NCI-H1694 treated with DMSO at 0.1 percent for 48 hours (cell line): ENCODE measurements around the gene USP6NL.

Experiments
- DNase-seq: peaks from one replicate; lab custom pipeline; 2025; lab: John Stamatoyannopoulos, UW

Gene USP6NL

DNA sequence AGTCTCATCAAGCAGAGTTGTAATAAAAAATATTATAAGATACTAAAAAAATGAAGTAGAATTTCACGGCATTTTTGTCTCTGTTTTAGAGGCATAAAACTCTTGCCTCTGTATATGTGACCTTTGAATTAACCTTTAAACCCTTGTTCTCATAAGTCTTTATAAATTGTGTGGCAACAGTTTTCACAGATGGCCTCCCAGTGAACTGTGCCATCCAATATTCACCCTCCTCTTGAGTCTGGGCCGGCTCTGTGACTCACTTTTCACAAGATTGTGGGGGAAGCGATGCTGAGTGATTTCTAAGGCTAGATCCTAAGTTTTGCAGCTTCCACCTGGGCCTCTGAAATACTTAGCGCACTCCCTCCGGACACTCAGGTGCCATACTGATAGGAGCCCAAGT, 4.6 kb upstream of the USP6NL start:
- DNase-seq: no peak

DNA sequence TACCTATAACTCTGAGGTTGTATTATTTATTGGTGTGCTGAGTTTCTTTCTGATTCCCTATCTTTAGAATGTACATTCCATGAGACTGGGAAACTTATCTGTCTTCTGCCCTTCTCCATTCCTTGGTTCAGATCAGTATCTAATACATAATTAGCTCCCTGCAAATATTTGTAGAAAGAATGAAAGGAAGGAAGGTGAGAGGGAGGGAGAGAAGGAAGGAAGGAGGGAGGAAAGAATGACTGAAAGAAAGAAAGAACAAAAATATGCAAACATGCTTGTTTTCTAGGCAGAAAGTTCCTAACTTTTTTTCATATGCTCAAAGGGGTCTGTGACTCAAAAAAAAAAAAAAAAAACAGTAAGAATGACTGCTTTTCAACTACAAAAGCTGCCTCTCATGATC, 3.9 kb upstream of the USP6NL start:
- no peak for DNase-seq

DNA sequence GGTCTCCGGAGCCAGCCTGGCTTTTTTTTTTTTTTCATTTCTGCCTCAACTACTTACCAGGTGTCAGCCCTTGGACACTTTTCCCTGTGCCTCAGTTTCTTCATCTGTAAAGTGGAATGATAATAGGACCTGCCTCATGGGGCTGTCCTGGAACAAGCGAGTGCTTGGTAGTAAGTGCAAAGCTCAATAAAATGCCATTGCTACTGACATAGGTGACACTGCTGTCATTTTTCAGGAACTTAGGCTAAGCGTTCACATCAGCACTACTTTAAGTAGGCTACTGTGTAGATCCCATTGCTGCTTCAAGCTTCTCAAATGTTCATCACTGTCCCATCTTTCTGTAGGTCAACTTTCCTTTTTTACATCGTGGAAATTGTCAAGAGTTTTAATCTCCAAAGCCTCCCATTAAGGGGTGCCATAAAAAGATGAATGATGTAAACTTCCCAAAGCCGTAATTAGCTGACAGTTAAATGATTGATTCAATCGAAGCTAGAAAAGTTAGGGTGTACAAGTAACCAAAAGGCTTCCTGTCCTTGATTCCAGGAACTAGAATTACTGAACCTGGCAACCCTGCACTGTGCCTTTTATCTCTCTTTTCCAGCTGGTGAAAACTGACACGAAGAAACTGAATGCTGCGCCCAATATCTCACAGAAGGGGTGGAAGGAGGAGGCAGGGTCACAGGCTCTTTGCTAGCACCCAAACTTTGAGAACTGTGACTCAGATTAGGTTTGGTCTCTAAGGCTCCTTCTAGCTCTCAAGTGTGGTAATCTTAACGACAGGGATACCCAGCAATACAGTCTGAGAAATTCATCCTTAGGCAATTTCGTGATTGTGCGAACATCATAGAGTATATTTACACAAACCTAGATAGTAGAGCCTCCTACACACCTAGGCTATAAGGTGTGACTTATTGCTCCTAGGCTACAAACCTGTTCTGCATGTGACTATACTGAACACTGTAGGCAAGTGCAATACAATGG, 861 bp upstream of the USP6NL start:
- no peak for DNase-seq

DNA sequence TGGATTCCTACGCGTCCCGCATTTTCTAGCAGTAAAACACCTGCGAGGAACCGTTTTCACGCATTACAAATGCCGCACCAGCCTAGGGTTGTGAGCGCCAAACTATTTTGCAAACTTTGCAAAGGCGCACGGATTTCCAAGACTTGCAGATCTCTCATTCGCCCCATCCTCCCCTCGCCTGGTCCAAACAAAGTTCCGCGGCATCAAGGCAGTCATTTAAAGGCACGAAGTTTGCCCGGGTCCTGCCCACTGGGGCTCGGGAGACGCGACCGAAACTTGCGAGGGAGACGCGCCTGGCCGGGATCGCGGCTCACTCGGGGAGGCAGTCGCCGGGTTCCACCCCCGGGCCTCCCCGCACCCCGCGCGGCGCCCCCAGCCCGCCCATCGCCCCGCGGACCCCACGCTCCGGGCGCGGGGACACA, 613 bp downstream of the USP6NL start:
- no peak for DNase-seq

DNA sequence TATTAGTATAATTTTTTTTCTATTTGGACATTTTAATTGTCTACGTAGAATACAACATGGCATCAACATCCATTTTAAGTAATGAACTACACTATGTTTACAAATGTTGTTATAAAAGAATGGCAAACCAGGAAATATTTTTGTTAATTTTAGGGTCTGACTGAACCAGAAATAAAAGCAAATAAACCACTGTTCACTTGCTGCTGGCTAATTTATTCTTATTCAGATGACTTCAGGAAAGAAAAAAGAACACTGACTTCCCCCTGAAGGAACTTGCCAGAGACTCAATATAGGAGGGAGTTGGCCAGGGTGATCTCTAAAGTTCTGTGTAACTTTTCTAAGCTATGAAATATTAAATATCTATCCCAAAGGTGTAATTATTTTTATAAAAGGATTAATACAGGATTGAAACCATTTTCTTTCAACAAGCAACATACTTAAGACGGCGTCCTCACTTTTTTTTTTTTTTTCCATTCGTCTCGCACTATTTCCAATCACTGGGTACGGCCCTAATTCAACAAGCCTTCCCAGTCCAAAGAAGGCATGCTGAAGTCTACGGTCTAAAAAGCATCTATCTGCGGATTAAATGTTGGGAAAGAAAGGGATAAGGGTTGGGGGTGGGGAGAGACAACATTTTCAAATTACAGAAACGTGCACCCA, 1.2 kb downstream of the USP6NL start:
- DNase-seq: no peak

DNA sequence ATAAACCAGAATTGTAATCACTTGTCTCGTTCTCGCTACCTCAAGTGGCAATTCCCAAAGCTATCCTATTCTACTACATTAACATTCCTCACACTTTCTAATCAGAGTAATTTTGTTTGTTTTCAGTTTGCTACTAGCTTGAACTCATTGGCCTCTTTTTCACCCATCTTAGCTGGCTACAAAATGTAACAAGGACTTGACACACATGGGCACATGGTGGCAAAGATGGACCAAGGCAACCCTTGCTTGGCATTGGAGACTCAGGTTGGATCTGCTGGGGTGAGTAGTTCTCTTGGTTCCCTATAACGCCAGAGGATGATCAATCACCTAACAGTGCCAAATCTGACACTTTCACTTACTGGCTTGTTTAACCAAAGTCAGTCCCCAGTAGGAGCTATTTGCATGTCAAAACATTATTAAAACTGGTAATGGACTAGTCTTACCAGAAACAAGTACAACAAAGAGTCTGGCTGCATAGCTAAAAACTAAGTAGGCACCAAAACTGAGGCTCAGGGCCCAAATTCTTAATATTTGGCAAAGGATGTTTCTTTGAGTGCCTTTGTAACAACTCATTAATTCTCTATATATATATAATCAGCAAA, 1.9 kb downstream of the USP6NL start:
- DNase-seq: no peak

DNA sequence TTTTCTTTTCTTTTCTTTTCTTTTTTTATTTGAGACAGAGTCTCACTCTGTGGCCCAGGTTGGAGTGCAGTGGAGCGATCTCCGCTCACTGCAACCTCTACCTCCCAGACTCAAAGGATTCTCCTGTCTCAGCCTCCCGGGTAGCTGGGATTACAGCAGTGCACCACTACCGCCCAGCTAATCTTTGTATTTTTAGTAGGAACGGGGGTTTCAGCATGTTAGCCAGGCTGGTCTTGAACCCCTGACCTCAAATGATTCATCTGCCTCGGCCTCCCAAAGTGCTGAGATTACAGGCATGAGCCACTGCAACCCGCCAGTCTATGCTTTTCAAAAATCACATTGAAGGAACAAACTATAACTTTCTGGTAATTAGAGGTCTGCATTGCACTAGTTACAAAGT, 2.4 kb downstream of the USP6NL start:
- no peak for DNase-seq

DNA sequence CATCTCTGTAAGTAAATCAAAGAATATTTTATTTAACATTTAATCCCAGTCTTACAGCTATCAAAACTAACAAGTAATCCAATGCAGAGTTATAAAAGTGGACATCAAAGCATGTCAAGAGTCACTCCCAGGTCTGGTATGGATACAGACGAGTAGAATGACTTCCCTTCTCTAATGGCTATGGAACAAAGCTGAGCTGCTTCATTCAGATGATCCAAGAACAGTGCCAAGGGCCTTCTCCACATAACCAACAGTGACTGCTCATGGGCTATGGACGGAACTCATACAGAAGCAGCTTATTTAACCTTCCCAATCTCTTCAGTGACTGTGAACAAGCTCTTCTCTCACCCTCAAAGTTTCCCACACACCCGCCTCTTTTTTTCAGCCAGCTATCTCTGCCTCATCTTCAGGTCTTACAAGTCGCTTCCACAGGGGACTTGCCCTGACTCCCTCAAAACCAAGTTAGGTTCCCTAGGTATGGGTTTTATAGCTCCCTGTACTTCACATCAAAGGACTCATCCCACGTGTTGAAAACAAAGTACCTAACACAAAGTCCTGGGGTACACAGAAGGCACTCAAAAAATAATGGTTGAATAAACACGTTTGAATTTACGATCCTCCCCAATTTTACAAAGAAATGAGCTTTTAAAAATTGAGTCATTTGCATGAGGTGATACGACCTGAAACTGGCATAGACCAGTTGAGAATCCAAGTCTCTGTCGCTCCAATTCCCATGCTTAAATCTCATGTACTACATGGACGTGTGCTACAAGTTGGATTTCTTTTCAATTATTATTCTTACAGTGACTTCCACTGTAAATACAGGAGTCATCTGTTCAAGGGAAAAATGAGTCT, 3.1 kb downstream of the USP6NL start:
- no peak for DNase-seq

DNA sequence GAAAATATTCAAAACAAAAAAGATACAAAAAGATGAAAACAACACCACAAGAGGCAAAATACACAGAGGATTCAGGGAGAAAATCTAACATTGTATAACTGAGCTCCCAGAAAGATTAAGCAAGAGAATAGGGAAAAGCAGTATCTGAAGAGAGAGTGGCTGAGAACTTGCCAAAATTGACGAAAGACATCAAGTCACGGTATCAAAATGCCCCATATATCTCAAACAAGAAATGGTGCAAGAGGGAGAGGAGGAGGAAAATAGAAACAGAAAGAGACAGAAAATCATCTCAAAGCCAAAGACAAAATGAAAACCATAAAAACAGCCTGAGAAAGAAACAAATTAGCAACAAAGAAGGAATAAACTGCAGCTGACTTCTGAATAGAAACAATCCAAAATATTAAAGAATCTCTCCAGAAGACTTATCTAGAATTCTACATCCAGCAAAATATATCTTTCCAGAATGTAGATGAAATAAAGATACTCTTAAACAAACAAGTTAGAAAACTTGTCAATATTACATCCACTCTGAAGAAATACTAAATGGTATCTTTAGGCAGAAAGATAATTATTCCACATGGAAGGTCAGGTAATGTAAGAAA, 5.5 kb downstream of the USP6NL start:
- no peak for DNase-seq

DNA sequence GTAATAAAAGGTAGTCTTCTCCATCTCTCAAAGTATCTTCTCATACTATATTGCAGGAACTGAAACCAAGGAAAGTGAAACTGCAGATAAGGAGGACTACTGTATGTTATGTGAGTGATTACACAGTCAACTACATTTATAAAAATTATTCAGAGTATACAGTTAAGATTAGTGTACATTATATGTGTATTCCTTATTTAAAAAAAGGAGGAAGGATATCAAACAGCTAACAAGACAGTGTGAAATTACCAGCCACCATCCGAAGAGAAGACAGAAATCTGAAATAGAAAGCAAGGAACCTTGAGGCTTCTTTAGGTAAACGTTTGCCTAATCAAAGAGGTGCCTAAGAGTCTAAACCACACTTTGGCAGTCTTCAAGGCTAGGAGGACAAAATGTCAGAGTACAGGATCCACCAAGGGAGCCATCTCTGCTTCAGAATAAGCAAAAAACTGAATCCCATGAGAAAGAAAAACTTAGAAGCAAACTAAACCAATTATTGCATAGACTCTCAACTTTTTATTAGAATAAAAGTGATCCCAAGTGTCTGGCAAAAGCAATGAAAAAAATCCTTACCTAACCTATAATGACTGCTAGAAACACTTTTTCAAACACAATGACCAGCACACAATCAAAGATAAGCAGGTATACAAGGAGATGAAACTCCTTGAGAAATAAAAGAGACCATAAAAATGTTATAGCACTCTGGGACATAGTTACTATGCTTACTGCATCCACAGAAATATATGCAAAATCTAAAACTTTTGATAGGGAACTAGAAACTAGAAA, 6.4 kb downstream of the USP6NL start:
- no peak for DNase-seq

DNA sequence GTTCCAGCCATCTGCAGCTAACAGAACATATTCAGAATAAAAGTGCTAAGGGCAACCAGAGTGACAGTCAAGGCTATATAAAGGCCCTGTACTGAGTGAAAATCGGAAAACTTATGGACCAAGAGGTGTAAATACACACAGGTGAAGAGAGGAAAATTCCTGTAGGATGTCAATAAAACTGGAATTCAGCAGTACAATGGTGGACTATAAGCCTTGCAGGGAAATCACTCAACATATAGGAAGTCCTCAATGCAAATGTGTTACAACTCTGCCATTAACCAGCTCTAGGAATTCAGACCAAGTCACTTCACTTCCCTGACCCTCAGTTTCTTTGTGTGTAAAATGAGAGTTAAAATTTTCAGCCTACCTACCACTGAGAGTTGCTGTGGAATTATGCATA, 7.7 kb downstream of the USP6NL start:
- no peak for DNase-seq

DNA sequence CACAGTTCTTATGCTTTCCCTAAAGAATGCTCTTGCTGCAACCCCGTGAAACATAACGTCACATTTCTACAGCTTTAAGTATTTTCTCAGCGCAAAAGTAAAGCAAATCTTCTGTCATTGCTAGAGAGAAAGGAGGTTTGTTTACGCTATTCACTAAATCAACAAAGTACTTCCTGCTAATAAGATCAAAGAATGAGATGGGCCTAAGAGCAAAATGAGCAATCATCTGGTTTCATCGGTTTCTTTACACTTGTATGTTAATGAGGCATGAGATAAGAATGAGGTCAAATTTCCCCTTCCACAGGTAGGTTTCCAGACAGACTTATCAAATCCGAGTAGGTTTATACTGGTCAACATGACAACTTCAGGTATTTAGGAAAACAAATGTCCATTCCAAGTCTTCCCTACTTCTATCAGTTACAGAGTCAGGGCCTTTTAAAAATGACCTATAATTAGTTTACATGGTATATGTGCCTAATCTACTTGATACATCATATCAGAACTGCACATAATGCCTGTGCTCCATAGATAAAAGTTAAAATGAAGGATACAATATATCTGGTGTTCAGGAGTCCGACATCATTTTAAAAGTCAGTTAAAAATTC, 8.4 kb downstream of the USP6NL start:
- DNase-seq: no peak

DNA sequence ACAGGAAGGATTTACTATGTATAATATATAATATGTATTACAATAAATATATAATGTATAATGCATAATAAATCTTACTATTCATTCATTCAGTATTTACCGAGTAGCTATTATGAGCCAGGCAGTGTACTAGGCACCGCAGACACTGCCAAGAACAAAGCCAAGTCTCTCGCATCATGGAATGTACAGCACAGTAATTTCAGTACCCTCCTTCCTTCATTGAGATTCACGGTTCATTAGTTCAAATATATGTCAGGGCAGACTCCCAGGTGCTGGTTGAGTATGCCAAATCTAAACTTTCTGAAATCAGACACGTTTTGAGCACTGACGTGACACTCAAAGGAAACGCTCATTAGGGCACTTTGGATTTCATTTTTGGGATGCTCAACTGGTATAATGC, 9.1 kb downstream of the USP6NL start:
- DNase-seq: no peak

DNA sequence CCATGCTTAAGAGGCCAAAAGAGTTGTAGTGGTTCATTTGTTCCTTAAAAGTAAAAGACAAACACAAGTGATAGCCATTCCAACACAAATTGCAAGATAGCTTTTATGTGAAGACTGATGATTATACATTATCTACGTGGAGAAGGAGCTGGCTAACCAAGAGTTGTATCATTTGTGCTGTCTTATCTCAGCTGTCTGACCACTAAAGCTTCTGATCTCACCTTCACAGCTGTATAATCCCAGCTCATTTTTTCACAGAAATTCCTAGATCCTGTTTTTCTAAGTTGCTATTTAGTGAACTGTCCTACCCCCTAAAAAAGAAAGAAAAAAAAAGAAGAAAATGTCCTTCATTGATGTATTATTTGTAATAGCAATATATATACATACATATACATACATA, 9.8 kb downstream of the USP6NL start:
- no peak for DNase-seq

DNA sequence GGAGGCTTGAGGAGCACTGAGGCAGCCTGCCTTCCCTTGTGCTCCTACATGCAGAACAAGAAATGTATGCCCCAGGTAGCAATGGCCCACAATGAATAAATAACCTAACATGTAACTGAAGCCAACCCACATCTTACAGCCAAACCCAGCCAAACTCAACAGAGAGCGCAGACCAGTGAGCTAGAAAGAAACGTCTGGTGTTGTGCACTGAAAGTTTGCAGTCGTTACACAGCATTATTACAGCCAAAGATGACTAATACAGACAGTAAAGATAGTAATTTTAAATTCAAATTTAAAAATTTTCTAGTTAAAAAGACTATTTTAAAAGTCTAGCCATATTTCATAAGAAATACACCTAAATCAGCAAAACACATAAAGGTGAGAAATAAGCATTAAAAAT, 11.2 kb downstream of the USP6NL start:
- no peak for DNase-seq

DNA sequence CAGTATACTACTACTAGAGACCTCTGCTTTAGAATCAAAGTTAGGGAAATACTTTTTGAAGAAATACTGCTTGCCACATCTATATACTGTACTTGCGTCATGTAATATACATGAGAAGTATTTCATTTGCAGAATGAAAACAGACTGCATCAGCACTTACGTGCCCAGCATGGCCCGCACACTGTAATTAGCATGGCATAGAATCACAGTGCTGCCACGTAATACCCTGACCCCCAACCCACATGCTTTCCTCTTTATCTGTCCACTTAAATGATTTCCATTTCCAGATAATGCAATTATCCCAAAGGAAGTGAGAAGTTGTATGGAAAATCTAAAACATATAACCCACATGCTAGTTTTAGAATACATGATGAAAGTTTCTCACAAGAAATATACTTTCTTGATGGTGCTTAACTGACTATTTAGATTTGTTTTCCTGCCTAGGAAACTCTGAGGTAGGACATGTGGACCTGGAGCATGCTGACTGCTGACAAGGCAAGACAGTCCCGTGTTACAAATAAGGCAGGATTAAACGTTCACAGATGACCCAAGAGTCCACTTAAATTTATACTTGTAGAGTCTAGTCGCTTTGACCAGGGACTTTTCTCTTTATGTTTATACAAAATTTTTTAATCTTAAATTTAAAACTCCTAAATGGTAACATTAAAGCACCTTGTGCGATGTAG, 12.6 kb downstream of the USP6NL start:
- no peak for DNase-seq

DNA sequence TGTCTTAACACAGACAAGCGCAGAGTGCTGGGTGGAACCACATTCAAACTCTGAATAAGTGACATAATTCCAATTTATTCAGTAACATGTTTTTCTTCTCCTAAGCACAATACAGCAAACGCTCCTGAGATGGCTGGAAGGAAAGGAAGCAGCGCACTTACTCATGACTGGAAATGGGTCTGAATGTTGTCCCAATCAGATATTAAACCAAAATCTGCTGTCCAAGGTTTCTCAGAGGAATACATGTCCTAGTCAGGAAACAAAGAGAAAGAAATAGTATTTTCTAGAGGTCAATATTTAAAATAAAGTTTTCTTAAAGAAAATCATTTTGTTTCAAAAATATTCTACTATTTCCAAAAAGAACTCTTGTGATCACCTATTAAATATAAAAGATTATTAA, 14.0 kb downstream of the USP6NL start:
- DNase-seq: no peak

DNA sequence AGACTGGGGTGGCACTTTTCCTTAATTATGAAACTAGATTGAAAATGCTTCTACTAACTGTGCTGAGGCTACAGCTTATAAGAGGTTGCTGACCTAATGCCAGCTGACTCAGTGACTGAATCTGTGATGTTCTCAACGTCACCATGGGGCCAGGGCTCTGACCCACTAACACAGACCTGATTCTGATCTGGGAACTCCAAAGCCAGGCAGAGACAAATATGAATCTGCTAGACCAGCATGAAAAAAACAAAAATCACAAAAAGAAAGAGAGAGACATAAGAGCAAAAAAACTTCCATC, 16.1 kb downstream of the USP6NL start:
- DNase-seq: no peak

DNA sequence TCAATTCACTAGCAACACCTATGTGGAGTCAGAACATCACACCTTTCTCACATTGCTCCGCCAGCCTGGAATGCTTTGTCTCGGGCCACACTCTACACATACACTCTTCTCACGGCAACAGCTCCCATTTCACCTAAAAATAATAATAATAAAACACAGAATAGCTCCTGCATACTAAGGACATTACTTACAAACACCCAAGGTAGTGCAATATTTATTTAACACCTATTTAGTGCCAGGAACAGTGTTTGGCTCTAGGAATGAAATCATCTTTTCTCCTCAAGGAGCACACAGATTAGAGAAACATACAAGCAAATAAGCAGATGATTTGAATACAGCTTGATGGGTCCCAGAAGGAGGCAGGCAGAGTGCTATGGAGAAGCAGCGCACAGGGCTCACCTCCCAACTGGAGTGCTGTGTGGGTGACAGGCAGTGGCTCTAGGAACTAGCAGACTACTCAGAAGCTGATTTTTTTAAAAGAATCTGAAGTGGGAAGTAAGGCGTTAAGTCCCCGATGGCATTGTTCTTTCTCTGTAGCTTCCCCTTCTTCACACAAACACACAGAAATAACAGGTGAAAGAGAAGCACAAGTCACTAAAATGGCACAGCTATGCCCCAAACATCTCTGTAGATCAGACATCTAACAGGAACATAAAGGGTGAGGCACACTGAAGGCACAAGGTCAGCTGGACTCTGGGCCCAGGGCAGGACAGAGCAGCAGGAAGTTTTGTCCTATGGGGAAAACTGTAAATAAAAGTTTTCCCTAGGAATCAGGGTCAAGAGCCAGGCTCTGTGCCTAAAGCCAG, 16.7 kb downstream of the USP6NL start:
- no peak for DNase-seq
